A673 (cell line): Measurements from ENCODE around the gene BEST1. TPM values are rescaled to one million over a fixed set of nuclear protein-coding genes. Genes with fewer than 3 reads are reported as not detected.

Experiments used
- BruUV-seq: library from RNA; stranded (reverse); fragments of 400-500 nt; replicated peaks from 2 replicates; lab custom pipeline; 2021; lab: Mats Ljungman, UMichigan
- CTCF ChIA-PET: fragments of 300-600 bp; sonication (Branson Sonifier 250); formaldehyde crosslinking; loops from one replicate; lab custom pipeline; 2022; ENCODE audit warnings: antibody characterized with exemption; lab: Charles Lee
- POLR2A ChIA-PET: fragments of 300-600 bp; sonication (Branson Sonifier 250); formaldehyde crosslinking; loops from one replicate; lab custom pipeline; 2022; ENCODE audit warnings: antibody characterized with exemption; ENCODE audit not compliant: low non-redundant PET; lab: Charles Lee
- DNase-seq: peaks from one replicate; pipeline ENCODE4 v3.0.0-alpha.2; 2015; ENCODE audit warnings: low spot score
- H3K27ac ChIP-seq: fragments of 200-600 bp; sonication (generic); 2 replicates; pipeline ENCODE4 v1.5.1; 2016; ENCODE audit warnings: mixed run types, low read depth, mild to moderate bottlenecking, mixed read lengths, antibody characterized with exemption, low read length; ENCODE audit not compliant: poor library complexity, severe bottlenecking
- H3K27me3 ChIP-seq: fragments of 200-600 bp; sonication (generic); replicated peaks from 2 replicates; pipeline ENCODE4 v1.6.1; 2017; ENCODE audit warnings: mixed run types, low read depth, mild to moderate bottlenecking, mixed read lengths, antibody characterized with exemption, low read length; ENCODE audit not compliant: insufficient read depth, poor library complexity
- H3K36me3 ChIP-seq: fragments of 200-600 bp; sonication (generic); 2 replicates; pipeline ENCODE4 v1.6.1; 2016; ENCODE audit warnings: mixed run types, mild to moderate bottlenecking, mixed read lengths, antibody characterized with exemption, low read length; ENCODE audit not compliant: insufficient read depth, poor library complexity, severe bottlenecking
- H3K4me1 ChIP-seq: fragments of 200-600 bp; sonication (generic); 2 replicates; pipeline ENCODE4 v1.6.1; 2017; ENCODE audit warnings: mixed run types, mild to moderate bottlenecking, mixed read lengths, antibody characterized with exemption, low read length; ENCODE audit not compliant: insufficient read depth, poor library complexity, severe bottlenecking
- H3K4me3 ChIP-seq: fragments of 200-600 bp; sonication (generic); 2 replicates; pipeline ENCODE4 v1.5.1; 2016; ENCODE audit warnings: low read depth, mixed run types, mild to moderate bottlenecking, mixed read lengths, low read length; ENCODE audit not compliant: poor library complexity, severe bottlenecking
- H3K9me3 ChIP-seq: fragments of 200-600 bp; sonication (generic); 2 replicates; pipeline ENCODE4 v1.6.1; 2016; ENCODE audit warnings: mixed run types, low read depth, mild to moderate bottlenecking, mixed read lengths, antibody characterized with exemption, low read length; ENCODE audit not compliant: poor library complexity, severe bottlenecking
- EZH2 ChIP-seq: fragments of 200-600 bp; sonication (generic); IDR thresholded peaks from 2 replicates; pipeline ENCODE4 v1.6.1; 2017; ENCODE audit warnings: borderline replicate concordance, low read depth, mild to moderate bottlenecking, mixed read lengths, antibody characterized with exemption, low read length; ENCODE audit not compliant: poor library complexity, severe bottlenecking
- intact Hi-C: fragments of 100-400 bp; cut with micrococcal nuclease; formaldehyde crosslinking; loops from one replicate; pipeline ENCODE4 v1.10.0; 2022; ENCODE audit not compliant: unreplicated experiment
- total RNA-seq: library from RNA; stranded (reverse); gene quantifications from 2 replicates; pipeline ENCODE4 v1.2.3, GENCODE V29; 2021
- TF ChIP-seq, protein P1 (sequence below): fragments of 300-800, 200-600 bp; sonication (generic); conservative IDR thresholded peaks from 2 replicates; pipeline ENCODE4 v1.5.1; 2017; ENCODE audit warnings: low read depth, mild to moderate bottlenecking, antibody characterized with exemption, low read length, moderate library complexity, mixed read lengths

Gene BEST1
- total RNA-seq, 1 experiment from 2014 or later: 5.3 TPM

GRCh38 chr11:61954106-61954850, 4.1 kb downstream of the BEST1 start:
- no peak for DNase-seq
- no peaks in the 10 kb centered on the region for H3K9me3 ChIP-seq
- H3K4me1 ChIP-seq: peaks cover 19% of the 10 kb centered on the region
- H3K27me3 ChIP-seq: no peaks in the 10 kb centered on the region
- no peak for TF ChIP-seq EZH2
- TF ChIP-seq, protein P1, sequence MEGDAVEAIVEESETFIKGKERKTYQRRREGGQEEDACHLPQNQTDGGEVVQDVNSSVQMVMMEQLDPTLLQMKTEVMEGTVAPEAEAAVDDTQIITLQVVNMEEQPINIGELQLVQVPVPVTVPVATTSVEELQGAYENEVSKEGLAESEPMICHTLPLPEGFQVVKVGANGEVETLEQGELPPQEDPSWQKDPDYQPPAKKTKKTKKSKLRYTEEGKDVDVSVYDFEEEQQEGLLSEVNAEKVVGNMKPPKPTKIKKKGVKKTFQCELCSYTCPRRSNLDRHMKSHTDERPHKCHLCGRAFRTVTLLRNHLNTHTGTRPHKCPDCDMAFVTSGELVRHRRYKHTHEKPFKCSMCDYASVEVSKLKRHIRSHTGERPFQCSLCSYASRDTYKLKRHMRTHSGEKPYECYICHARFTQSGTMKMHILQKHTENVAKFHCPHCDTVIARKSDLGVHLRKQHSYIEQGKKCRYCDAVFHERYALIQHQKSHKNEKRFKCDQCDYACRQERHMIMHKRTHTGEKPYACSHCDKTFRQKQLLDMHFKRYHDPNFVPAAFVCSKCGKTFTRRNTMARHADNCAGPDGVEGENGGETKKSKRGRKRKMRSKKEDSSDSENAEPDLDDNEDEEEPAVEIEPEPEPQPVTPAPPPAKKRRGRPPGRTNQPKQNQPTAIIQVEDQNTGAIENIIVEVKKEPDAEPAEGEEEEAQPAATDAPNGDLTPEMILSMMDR: no peak; the same call in 1 of the 2 replicates
- POLR2A ChIA-PET: no interaction called here
- intact Hi-C loops: no loop called here
- BruUV-seq: no TSS peak
- CTCF ChIA-PET: interaction anchor here (1.4 kb wide), 1 partner anchor 55 kb away, joined by 5 read pairs; no protein-coding TSS in a partner anchor
- H3K27ac ChIP-seq: no peak overlapping the region
- H3K36me3 ChIP-seq: no peaks in the 10 kb centered on the region
- no peak overlapping the region for H3K4me3 ChIP-seq

- Histone ChIP-seq H3K27me3 (no peaks in the 10 kb centered on the region), H3K4me3 (peak overlapping the region; percentile 27), H3K36me3 (no peaks in the 10 kb centered on the region), H3K27ac (peak overlapping the region; percentile 37), H3K9me3 (no peaks in the 10 kb centered on the region), H3K4me1 (peaks cover 12% of the 10 kb centered on the region)
- POLR2A ChIA-PET: no interaction called here
- no TSS peak for BruUV-seq
- no peak for TF ChIP-seq EZH2
- TF ChIP-seq, protein P1: 0 out of 2 replicates have a peak, but pooled peaks have one; percentile 9
- CTCF ChIA-PET: interaction anchor here (1.4 kb wide), 1 partner anchor 56 kb away, joined by 5 read pairs; no protein-coding TSS in a partner anchor
- peak; percentile 45 for DNase-seq
- intact Hi-C loops: no loop called here
These were observed 4.8 kb downstream of the BEST1 start for GRCh38 chr11:61954851-61955421.

DNA sequence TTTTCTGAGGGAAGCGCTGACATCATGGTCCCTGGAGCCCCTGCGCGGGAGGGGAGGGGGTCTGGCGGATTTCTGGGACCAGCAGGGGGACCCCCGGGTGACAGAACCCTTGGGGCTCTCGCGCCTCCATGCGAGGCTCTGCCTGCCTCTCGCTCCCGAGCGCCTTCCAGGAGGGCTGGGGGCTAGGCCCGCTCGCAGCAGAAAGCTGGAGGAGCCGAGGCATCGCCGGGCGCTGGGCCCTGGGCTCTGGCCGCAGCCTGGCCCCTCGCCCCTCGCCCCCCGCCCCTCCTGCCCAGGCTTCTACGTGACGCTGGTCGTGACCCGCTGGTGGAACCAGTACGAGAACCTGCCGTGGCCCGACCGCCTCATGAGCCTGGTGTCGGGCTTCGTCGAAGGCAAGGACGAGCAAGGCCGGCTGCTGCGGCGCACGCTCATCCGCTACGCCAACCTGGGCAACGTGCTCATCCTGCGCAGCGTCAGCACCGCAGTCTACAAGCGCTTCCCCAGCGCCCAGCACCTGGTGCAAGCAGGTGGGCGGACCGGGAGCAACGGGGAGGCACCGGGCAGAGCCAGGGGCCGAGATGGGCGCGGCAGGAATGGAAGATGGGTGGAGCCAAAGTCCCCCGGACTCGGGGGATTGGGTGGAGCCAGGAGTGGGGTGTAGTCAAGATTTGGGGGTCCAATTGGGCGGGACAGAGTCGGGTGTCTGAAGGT, 5.4 kb downstream of the BEST1 start:
- Histone ChIP-seq H3K4me3 (peak overlapping the region; percentile 27), H3K4me1 (peaks cover 6% of the 10 kb centered on the region), H3K27me3 (no peaks in the 10 kb centered on the region), H3K36me3 (no peaks in the 10 kb centered on the region), H3K27ac (peak overlapping the region; percentile 37), H3K9me3 (no peaks in the 10 kb centered on the region)
- DNase-seq: no peak
- POLR2A ChIA-PET: no interaction called here
- TF ChIP-seq, protein P1: 0 out of 2 replicates have a peak, but pooled peaks have one; percentile 3
- TF ChIP-seq EZH2: no peak
- intact Hi-C loops: no loop called here
- CTCF ChIA-PET: interaction anchor here (1.4 kb wide), 1 partner anchor 57 kb away, joined by 5 read pairs; no protein-coding TSS in a partner anchor
- BruUV-seq: no TSS peak
